ENCODE results near the gene KHNYN.

Gene KHNYN

GRCh38 chr14:24425704-24426103, 4.0 kb upstream of the KHNYN start (continued):
- TF ChIP-seq ZNF621 (tag by site-specific recombination; IDR thresholded peaks at IDR 0.05) (no peak), ZNF654 (tag by site-specific recombination; IDR thresholded peaks at IDR 0.05; ENCODE audit: low read depth) (no peak), BCL11B (tag by site-specific recombination; IDR thresholded peaks at IDR 0.05; ENCODE audit: low read depth) (no peak), ZNF426 (tag by site-specific recombination; IDR thresholded peaks at IDR 0.05) (no peak), GLI2 (tag by site-specific recombination; IDR thresholded peaks at IDR 0.05; ENCODE audit: borderline replicate concordance, low read depth) (no peak), ZNF37A (tag by site-specific recombination; IDR thresholded peaks at IDR 0.05) (peak; percentile 89), KLF10 (tag by site-specific recombination; IDR thresholded peaks at IDR 0.05) (peak; percentile 83), ZBTB6 (tag by site-specific recombination; IDR thresholded peaks at IDR 0.05) (peak; percentile 28; the same call in 1 of the 2 replicates), ZNF645 (tag by site-specific recombination; IDR thresholded peaks at IDR 0.05) (no peak), YY2 (tag by site-specific recombination; IDR thresholded peaks at IDR 0.05) (no peak), ZNF670 (tag by site-specific recombination; IDR thresholded peaks at IDR 0.05; ENCODE audit: low read depth) (no peak), KLF7 (tag by site-specific recombination; IDR thresholded peaks at IDR 0.05; ENCODE audit: borderline replicate concordance) (no peak), ELK4 (IDR thresholded peaks at IDR 0.05; ENCODE audit: borderline replicate concordance, low read depth, low read length) (no peak), ZNF530 (tag by site-specific recombination; IDR thresholded peaks at IDR 0.05; ENCODE audit: low read depth) (no peak), ZNF76 (tag by site-specific recombination; IDR thresholded peaks at IDR 0.05; ENCODE audit: borderline replicate concordance, low read depth) (no peak), ZNF677 (tag by site-specific recombination; IDR thresholded peaks at IDR 0.05) (no peak; the same call in 1 of the 2 replicates), PRDM6 (tag by site-specific recombination; IDR thresholded peaks at IDR 0.05) (no peak), MYNN (tag by site-specific recombination; IDR thresholded peaks at IDR 0.05; ENCODE audit: borderline replicate concordance) (no peak), ZNF324 (tag by site-specific recombination; IDR thresholded peaks at IDR 0.05) (no peak), EGR2 (tag by site-specific recombination; IDR thresholded peaks at IDR 0.05; ENCODE audit: low read depth) (no peak), ZNF157 (tag by site-specific recombination; IDR thresholded peaks at IDR 0.05) (no peak), KLF8 (tag by site-specific recombination; IDR thresholded peaks at IDR 0.05) (no peak), ZNF23 (tag by site-specific recombination; IDR thresholded peaks at IDR 0.05; ENCODE audit: borderline replicate concordance) (no peak), ZNF558 (tag by site-specific recombination; IDR thresholded peaks at IDR 0.05) (peak; percentile 83), ZNF10 (tag by site-specific recombination; IDR thresholded peaks at IDR 0.05) (no peak), ZNF585B (tag by site-specific recombination; IDR thresholded peaks at IDR 0.05) (no peak), ZNF664 (tag by site-specific recombination; IDR thresholded peaks at IDR 0.05) (no peak), ZNF114 (tag by site-specific recombination; IDR thresholded peaks at IDR 0.05) (no peak), HIC1 (tag by site-specific recombination; IDR thresholded peaks at IDR 0.05) (no peak), ZNF571 (tag by site-specific recombination; IDR thresholded peaks at IDR 0.05) (no peak), ZNF843 (tag by site-specific recombination; IDR thresholded peaks at IDR 0.05) (no peak), ZNF202 (tag by site-specific recombination; IDR thresholded peaks at IDR 0.05; ENCODE audit: borderline replicate concordance) (no peak), ZNF266 (tag by site-specific recombination; IDR thresholded peaks at IDR 0.05; ENCODE audit: low read depth) (no peak), ZNF248 (tag by site-specific recombination; IDR thresholded peaks at IDR 0.05) (peak; percentile 86), ZBTB48 (tag by site-specific recombination; IDR thresholded peaks at IDR 0.05) (no peak), ZNF16 (tag by site-specific recombination; IDR thresholded peaks at IDR 0.05; ENCODE audit: low read depth) (no peak), ZNF24 (tag by site-specific recombination; IDR thresholded peaks at IDR 0.05) (no peak)

Data from HEK293 (cell line).